Mesendoderm (in vitro differentiated cells): Measurements from ENCODE around the gene IL36B.

Experiments
- DNase-seq: peaks from one replicate; pipeline ENCODE4 v3.0.0; 2013
- H2AK5ac ChIP-seq: 2 replicates; pipeline ENCODE4 v1.6.1; 2013; ENCODE audit warnings: low read length, inconsistent platforms
- H2BK120ac ChIP-seq: 2 replicates; pipeline ENCODE4 v1.6.1; 2013; ENCODE audit warnings: low read depth, mild to moderate bottlenecking, low read length, moderate library complexity, mixed read lengths
- H2BK15ac ChIP-seq: replicated peaks from 2 replicates; pipeline ENCODE4 v1.6.1; 2013; ENCODE audit warnings: low read depth, mild to moderate bottlenecking, moderate library complexity
- H2BK5ac ChIP-seq: 2 replicates; pipeline ENCODE4 v1.6.1; 2013; ENCODE audit warnings: low read length, inconsistent platforms
- H3K18ac ChIP-seq: 2 replicates; pipeline ENCODE4 v1.6.1; 2013; ENCODE audit warnings: mild to moderate bottlenecking, low read length, mixed read lengths
- H3K23ac ChIP-seq: one replicate; pipeline ENCODE4 v1.6.1; 2013; ENCODE audit warnings: low read length
- H3K27ac ChIP-seq: 2 replicates; pipeline ENCODE4 v1.5.1; 2013; ENCODE audit warnings: low read depth, mild to moderate bottlenecking, inconsistent platforms, low read length, moderate library complexity
- H3K27me3 ChIP-seq: 2 replicates; pipeline ENCODE4 v1.6.1; 2013; ENCODE audit warnings: low read length, control low read depth, mild to moderate bottlenecking, inconsistent platforms; ENCODE audit not compliant: insufficient read depth, poor library complexity
- H3K36me3 ChIP-seq: 2 replicates; pipeline ENCODE4 v1.6.1; 2013; ENCODE audit warnings: low read length, inconsistent platforms; ENCODE audit not compliant: control insufficient read depth, insufficient read depth
- H3K4ac ChIP-seq: one replicate; pipeline ENCODE4 v1.6.1; 2013; ENCODE audit warnings: low read depth, mild to moderate bottlenecking, low read length, moderate library complexity
- H3K4me1 ChIP-seq: 2 replicates; pipeline ENCODE4 v1.6.1; 2013; ENCODE audit warnings: low read depth, low read length, inconsistent platforms; ENCODE audit not compliant: control insufficient read depth
- H3K4me2 ChIP-seq: 2 replicates; pipeline ENCODE4 v1.6.1; 2013; ENCODE audit warnings: low read length
- H3K4me3 ChIP-seq: 2 replicates; pipeline ENCODE4 v1.5.1; 2013; ENCODE audit warnings: mild to moderate bottlenecking, low read length
- H3K56ac ChIP-seq: one replicate; pipeline ENCODE4 v1.6.1; 2013; ENCODE audit warnings: low read length
- H3K79me1 ChIP-seq: 2 replicates; pipeline ENCODE4 v1.6.1; 2013; ENCODE audit warnings: low read length, inconsistent platforms
- H3K79me2 ChIP-seq: 2 replicates; pipeline ENCODE4 v1.6.1; 2013; ENCODE audit warnings: mild to moderate bottlenecking, low read length; ENCODE audit not compliant: control insufficient read depth, insufficient read depth
- H3K9ac ChIP-seq: 2 replicates; pipeline ENCODE4 v1.6.1; 2013; ENCODE audit warnings: low read length, inconsistent platforms
- H4K5ac ChIP-seq: one replicate; pipeline ENCODE4 v1.6.1; 2013; ENCODE audit warnings: low read length
- H4K8ac ChIP-seq: one replicate; pipeline ENCODE4 v1.6.1; 2013; ENCODE audit warnings: low read depth, mild to moderate bottlenecking, control low read depth, low read length, moderate library complexity
- WGBS: extraction: QIAGEN DNeasy Blood & Tissue Kit; methylation state at CpG from one replicate; pipeline ENCODE4 v1.1.7; 2013; ENCODE audit warnings: low lambda C conversion rate, missing lambda C conversion rate; ENCODE audit not compliant: insufficient coverage; ENCODE audit errors: extremely low coverage; 5-methylcytosine and 5-hydroxymethylcytosine counted together

Gene IL36B

GRCh38 chr2:113075030-113075429 is 22.4 kb upstream of the IL36B start:
- Histone ChIP-seq H3K4ac (no peak overlapping the region), H3K4me2 (no peak overlapping the region), H3K18ac (no peak overlapping the region), H2BK120ac (no peak overlapping the region), H3K79me2 (no peaks in the 10 kb centered on the region), H2BK15ac (no peak overlapping the region), H3K56ac (no peak overlapping the region), H3K36me3 (no peaks in the 10 kb centered on the region), H3K79me1 (no peaks in the 10 kb centered on the region), H2AK5ac (no peak overlapping the region), H4K8ac (no peak overlapping the region), H3K23ac (no peak overlapping the region), H2BK5ac (no peak overlapping the region), H3K4me3 (no peak overlapping the region), H3K9ac (no peak overlapping the region), H3K27me3 (no peaks in the 10 kb centered on the region), H4K5ac (no peak overlapping the region), H3K27ac (no peak overlapping the region), H3K4me1 (no peaks in the 10 kb centered on the region)
- no peak for DNase-seq
- no CpG with 5 or more reads among the region's 5 CpGs for WGBS

DNA sequence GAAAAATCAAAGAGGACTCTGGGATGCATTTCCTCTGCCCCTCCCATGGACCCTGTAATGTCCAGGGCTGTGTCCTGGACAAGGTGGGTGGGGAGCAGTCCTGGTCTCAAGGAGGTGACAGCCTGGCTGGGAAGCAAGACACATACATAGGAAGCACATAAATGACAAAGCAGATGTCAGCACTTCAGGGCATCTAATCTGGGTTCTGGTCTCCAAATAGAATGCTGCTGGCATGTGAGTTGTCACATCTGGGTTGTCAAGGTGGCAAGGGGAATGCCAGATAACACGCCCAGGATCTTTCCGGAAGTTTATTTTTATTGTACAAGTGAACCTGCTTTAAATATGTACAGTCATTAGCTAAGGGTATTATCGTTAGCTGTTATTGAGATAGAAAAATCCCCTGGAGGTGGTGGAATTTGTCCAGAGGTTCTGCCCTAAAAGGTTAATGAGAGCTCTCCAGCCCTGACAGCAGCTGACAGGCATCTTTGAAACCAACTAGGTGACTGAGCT is 20.7 kb upstream of the IL36B start:
- no peak overlapping the region for H3K4ac ChIP-seq
- no peak overlapping the region for H3K56ac ChIP-seq
- H2AK5ac ChIP-seq, result no peak overlapping the region
- no peak overlapping the region for H3K23ac ChIP-seq
- H2BK120ac ChIP-seq, result no peak overlapping the region
- H2BK15ac ChIP-seq, result no peak overlapping the region
- H3K36me3 ChIP-seq, result no peaks in the 10 kb centered on the region
- H3K4me3 ChIP-seq, result no peak overlapping the region
- no peak for DNase-seq
- no peak overlapping the region for H2BK5ac ChIP-seq
- no peaks in the 10 kb centered on the region for H3K79me1 ChIP-seq
- H3K79me2 ChIP-seq, result no peaks in the 10 kb centered on the region
- WGBS, result no CpG with 5 or more reads among the region's 3 CpGs
- H4K8ac ChIP-seq, result no peak overlapping the region
- no peak overlapping the region for H3K18ac ChIP-seq
- no peak overlapping the region for H3K4me2 ChIP-seq
- H4K5ac ChIP-seq, result no peak overlapping the region
- no peak overlapping the region for H3K27ac ChIP-seq
- H3K9ac ChIP-seq, result no peak overlapping the region
- H3K4me1 ChIP-seq, result no peaks in the 10 kb centered on the region
- no peaks in the 10 kb centered on the region for H3K27me3 ChIP-seq

DNA sequence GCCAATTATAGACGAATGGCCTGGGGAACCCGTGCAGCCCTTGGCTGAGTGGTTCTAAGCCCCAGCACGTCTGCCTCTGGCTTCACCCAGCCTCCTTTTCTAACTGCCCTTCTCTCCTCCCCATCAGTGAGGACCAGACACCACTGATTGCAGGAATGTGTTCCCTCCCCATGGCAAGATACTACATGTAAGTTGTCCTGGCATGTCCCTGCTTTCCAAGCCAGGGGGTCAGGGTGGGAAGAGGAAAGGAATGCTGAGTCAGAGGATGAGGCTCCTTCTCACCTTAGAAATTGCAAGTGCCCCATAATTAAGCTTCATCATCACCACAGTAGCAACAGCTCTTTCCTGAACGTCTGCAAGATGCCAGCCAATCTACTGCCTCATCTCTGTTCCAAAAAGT is 19.9 kb upstream of the IL36B start:
- Histone ChIP-seq H3K79me2 (no peaks in the 10 kb centered on the region), H3K23ac (no peak overlapping the region), H3K56ac (no peak overlapping the region), H3K9ac (no peak overlapping the region), H4K5ac (no peak overlapping the region), H3K27me3 (no peaks in the 10 kb centered on the region), H2BK15ac (no peak overlapping the region), H3K79me1 (no peaks in the 10 kb centered on the region), H2BK5ac (no peak overlapping the region), H2AK5ac (no peak overlapping the region), H3K4me1 (no peaks in the 10 kb centered on the region), H3K4ac (no peak overlapping the region), H3K18ac (no peak overlapping the region), H3K36me3 (no peaks in the 10 kb centered on the region), H3K4me3 (no peak overlapping the region), H2BK120ac (no peak overlapping the region), H3K4me2 (no peak overlapping the region), H3K27ac (no peak overlapping the region), H4K8ac (no peak overlapping the region)
- WGBS, result no CpG with 5 or more reads among the region's 4 CpGs
- peak; percentile 55 for DNase-seq

- Histone ChIP-seq H3K27ac (no peak overlapping the region), H3K36me3 (no peaks in the 10 kb centered on the region), H2BK15ac (no peak overlapping the region), H2BK5ac (no peak overlapping the region), H3K27me3 (no peaks in the 10 kb centered on the region), H4K8ac (no peak overlapping the region), H3K4me2 (no peak overlapping the region), H3K79me2 (no peaks in the 10 kb centered on the region), H4K5ac (no peak overlapping the region), H2AK5ac (no peak overlapping the region), H3K4me1 (no peaks in the 10 kb centered on the region), H3K4ac (no peak overlapping the region), H3K79me1 (no peaks in the 10 kb centered on the region), H3K4me3 (no peak overlapping the region), H3K23ac (no peak overlapping the region), H3K9ac (no peak overlapping the region), H2BK120ac (no peak overlapping the region), H3K18ac (no peak overlapping the region), H3K56ac (no peak overlapping the region)
- no CpG with 5 or more reads among the region's 1 CpG for WGBS
- DNase-seq, result no peak
These were observed 17.9 kb upstream of the IL36B start for GRCh38 chr2:113070606-113070975.

GRCh38 chr2:113069676-113070605 is 17.3 kb upstream of the IL36B start:
- WGBS, result no CpG with 5 or more reads among the region's 4 CpGs
- no peak overlapping the region for H2BK5ac ChIP-seq
- no peak overlapping the region for H3K27ac ChIP-seq
- DNase-seq, result no peak
- no peak overlapping the region for H3K4me2 ChIP-seq
- H2BK120ac ChIP-seq, result no peak overlapping the region
- H3K4me1 ChIP-seq, result no peaks in the 10 kb centered on the region
- no peak overlapping the region for H3K4me3 ChIP-seq
- H3K23ac ChIP-seq, result no peak overlapping the region
- H3K27me3 ChIP-seq, result no peaks in the 10 kb centered on the region
- H4K8ac ChIP-seq, result no peak overlapping the region
- H3K56ac ChIP-seq, result no peak overlapping the region
- no peak overlapping the region for H3K4ac ChIP-seq
- H2BK15ac ChIP-seq, result no peak overlapping the region
- no peak overlapping the region for H4K5ac ChIP-seq
- H3K9ac ChIP-seq, result no peak overlapping the region
- H3K18ac ChIP-seq, result no peak overlapping the region
- no peaks in the 10 kb centered on the region for H3K79me2 ChIP-seq
- H2AK5ac ChIP-seq, result no peak overlapping the region
- no peaks in the 10 kb centered on the region for H3K36me3 ChIP-seq
- H3K79me1 ChIP-seq, result no peaks in the 10 kb centered on the region
